Activated T-cell treated with anti-CD3 and anti-CD28 coated beads for 4 hours (primary cell): Measurements from ENCODE around the gene USP4.
"Not testable (repeated sequence)": the region's sequence is repeated elsewhere in the genome, so short reads cannot be mapped to it uniquely, and the experiment has no call there.

Source experiments
- DNase-seq: peaks from one replicate; pipeline ENCODE4 v3.0.0-alpha.2; 2020

USP4 gene

GRCh38 chr3:49240091-49240490 is 99.8 kb downstream of the USP4 start:
- DNase-seq: not testable (repeated sequence)

DNA sequence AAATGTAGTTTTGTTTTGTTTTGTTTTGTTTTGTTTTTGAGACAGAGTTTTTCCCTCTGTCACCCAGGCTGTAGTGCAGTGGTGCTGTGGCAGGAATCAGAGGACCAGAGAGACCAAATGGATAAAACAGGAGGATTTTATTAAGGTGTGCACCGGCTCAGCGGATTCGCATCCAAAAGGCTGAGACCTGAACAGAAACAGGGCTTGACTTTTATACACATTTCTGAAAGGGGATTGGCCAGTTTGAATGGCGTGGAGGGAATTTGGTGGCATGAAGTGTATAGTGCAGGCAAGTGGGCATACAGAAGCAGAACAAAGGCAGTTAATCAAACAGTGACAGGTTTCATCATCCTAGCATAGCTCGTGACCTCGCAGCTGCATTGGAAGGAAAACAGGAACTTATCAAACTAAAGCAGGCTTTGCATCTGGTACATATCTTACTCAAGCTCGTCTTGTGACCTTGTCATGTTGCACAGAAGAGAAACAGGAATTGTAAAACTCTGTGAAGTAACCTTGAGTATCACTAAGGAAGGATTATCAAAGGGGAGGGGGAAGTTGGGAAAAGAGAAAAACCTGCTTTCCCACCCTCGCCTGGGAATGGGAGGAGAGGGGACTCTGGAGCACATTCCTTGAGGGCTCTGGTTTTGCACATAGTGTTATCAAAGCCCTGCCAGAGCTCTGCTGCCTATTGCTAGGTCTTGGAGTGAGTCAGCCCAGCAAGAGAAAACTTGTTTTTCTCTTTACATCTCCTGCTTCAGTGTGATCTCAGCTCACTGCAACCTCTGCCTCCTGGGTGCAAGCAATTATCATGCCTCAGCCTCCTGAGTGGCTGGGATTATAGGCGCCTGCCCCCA is 101.4 kb downstream of the USP4 start:
- no peak for DNase-seq

- no peak for DNase-seq
Observed at GRCh38 chr3:49237344-49237743, 102.5 kb downstream of the USP4 start.

DNA sequence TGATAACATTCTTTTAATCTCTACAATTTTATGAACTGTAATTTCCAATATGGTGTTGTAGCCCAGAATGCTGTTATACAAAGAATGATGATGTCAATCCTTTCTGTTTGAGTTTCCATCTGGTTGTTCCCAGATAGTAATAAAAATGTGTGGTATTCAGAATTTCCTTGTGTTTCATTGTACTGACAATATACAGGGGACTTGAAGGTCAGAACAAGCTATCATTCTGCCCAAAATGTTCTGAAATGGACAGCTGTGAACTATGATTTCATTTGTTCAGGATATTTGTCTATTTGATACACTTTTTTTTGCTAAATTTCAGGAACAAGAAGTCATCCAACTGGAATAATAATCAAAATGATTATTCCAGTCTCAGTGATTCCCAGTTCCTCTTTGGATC is 103.6 kb downstream of the USP4 start:
- DNase-seq: no peak

GRCh38 chr3:49228817-49229216 is 111.0 kb downstream of the USP4 start:
- not testable (repeated sequence) for DNase-seq
